Aorta (tissue), 5 donors: ENCODE measurements around the gene RNASE8. TPM values are rescaled to one million over a fixed set of nuclear protein-coding genes. Genes with fewer than 3 reads are reported as not detected.

Experiments
- ATAC-seq: fragments of 200-7000 bp; cut with Tn5 transposase; one replicate; pipeline ENCODE4 v1.9.1; 2022; ENCODE audit warnings: moderate library complexity; ENCODE audit not compliant: low FRiP score
- DNase-seq, 2 donors: peaks; one replicate each; pipeline ENCODE4 v3.0.0-alpha.2; 2020
- H3K27ac ChIP-seq, 2 donors: one replicate each; pipeline ENCODE4 v1.5.1; 2013; ENCODE audit warnings: low read length in 2 of 2, mild to moderate bottlenecking in 2 of 2, moderate library complexity in 2 of 2, control low read depth in 1 of 2, inconsistent platforms in 1 of 2, low read depth in 1 of 2
- H3K27me3 ChIP-seq, 2 donors: one replicate each; pipeline ENCODE4 v1.6.1; 2013; ENCODE audit warnings: control low read depth in 1 of 2, low read length in 1 of 2, mild to moderate bottlenecking in 1 of 2, moderate library complexity in 1 of 2; ENCODE audit not compliant: insufficient read depth in 2 of 2, control insufficient read depth in 1 of 2
- H3K36me3 ChIP-seq, 2 donors: one replicate each; pipeline ENCODE4 v1.6.1; 2013; ENCODE audit warnings: control low read depth in 1 of 2, low read length in 1 of 2, mild to moderate bottlenecking in 1 of 2; ENCODE audit not compliant: insufficient read depth in 2 of 2, control insufficient read depth in 1 of 2
- H3K4me1 ChIP-seq, 2 donors: one replicate each; pipeline ENCODE4 v1.6.1; 2013; ENCODE audit warnings: low read length in 2 of 2, control low read depth in 1 of 2, mild to moderate bottlenecking in 1 of 2, moderate library complexity in 1 of 2; ENCODE audit not compliant: insufficient read depth in 2 of 2, control insufficient read depth in 1 of 2
- H3K4me3 ChIP-seq, 2 donors: one replicate each; pipeline ENCODE4 v1.5.1; 2013; ENCODE audit warnings: low read length in 2 of 2, control low read depth in 1 of 2, mild to moderate bottlenecking in 1 of 2
- H3K9me3 ChIP-seq: one replicate; pipeline ENCODE4 v1.6.1; 2013; ENCODE audit warnings: mild to moderate bottlenecking, low read length; ENCODE audit not compliant: control insufficient read depth
- WGBS, 2 donors: extraction: QIAGEN DNeasy Blood & Tissue Kit; methylation state at CpG; one replicate each; pipeline ENCODE4 v1.1.7; 2013; 5-methylcytosine and 5-hydroxymethylcytosine counted together
- intact Hi-C, 2 donors: fragments of 100-400 bp; cut with DNase I; formaldehyde crosslinking; loops; one replicate each; pipeline versions ENCODE4 v1.14.2 to v1.15.0; 2022
- polyA plus RNA-seq, 2 donors: library from polyadenylated mRNA; stranded (reverse); fragments of 200-250 nt; gene quantifications; one replicate each; pipeline ENCODE4 v1.2.3, GENCODE V29; 2013
- total RNA-seq, 2 donors: library from RNA; stranded (reverse); fragmentation: NEBNext Ultra II Directional; extraction: Animal tissue kit (Norgen Biotek cat#: 25700); gene quantifications; one replicate each; pipeline ENCODE4 v1.2.1, GENCODE V29; 2021
- donor health status: healthy with polysubstance abuse.
- donor health status: Bipolar disorder and iron deficiency.
- donor health status: DM: no; HTN: no; CAD: no.
- donor health status: DM: no; HTN: no; CAD: no.
- donor health status: DM: yes; HTN: yes; CAD: no.

Gene RNASE8
- total and polyA plus RNA-seq, 4 donors, result 1.00 TPM; not detected in 3

DNA sequence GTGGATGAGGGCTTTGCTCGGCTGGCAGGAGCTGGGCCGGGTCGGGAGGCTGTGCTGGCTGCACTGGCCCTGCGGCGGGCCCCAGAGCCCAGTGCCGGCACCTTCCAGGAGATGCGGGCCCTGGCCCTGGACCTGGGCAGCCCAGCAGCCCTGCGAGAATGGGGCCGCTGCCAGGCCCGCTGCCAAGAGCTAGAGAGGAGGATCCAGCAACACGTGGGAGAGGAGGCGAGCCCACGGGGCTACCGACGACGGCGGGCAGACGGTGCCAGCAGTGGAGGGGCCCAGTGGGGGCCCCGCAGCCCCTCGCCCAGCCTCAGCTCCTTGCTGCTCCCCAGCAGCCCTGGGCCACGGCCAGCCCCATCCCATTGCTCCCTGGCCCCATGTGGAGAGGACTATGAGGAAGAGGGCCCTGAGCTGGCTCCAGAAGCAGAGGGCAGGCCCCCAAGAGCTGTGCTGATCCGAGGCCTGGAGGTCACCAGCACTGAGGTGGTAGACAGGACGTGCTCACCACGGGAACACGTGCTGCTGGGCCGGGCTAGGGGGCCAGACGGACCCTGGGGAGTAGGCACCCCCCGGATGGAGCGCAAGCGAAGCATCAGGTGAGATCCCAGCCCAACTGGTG, 24.0 kb downstream of the RNASE8 start:
- Histone ChIP-seq H3K36me3 (peaks cover 0 to 8% of the 10 kb centered on the region in 2 donors), H3K4me3 (no peak overlapping the region), H3K9me3 (no peaks in the 10 kb centered on the region), H3K27me3 (no peaks in the 10 kb centered on the region), H3K4me1 (no peaks in the 10 kb centered on the region), H3K27ac (no peak overlapping the region)
- WGBS, 2 donors, result 83% methylated on average over 30 of the region's 30 CpGs
- intact Hi-C loops, result no loop called here
- DNase-seq, result peak in 1 of 2 donors; percentile 70
- peak; percentile 13 for ATAC-seq

DNA sequence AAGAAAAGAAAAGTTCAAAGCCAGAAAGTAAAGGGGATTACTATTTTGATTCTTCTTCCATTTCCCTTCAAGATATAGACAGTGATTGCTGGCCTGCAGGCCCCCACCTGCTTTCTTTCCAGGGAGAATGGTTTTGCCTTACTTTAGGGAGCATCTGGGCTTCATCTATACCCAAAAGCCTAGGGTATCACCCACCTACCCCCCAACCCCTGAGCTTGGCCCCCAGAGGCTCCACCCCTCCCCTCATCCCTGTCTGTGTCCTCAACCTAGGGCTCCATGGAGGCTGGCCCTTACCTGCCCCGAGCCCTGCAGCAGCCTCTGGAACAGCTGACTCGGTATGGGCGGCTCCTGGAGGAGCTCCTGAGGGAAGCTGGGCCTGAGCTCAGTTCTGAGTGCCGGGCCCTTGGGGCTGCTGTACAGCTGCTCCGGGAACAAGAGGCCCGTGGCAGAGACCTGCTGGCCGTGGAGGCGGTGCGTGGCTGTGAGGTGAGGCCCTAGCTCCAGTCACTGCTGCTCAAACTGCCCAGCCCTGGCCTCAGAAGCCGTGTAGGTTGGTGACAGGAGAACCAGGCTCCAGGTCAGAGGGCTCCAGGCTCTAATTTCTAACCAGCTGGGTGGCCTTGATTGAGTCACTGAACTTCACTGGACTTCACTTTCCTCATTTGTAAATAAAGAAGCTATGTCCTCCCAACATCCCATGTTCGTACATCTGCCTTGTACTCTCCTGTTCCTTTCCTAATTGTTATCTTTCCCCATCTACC, 26.1 kb downstream of the RNASE8 start:
- Histone ChIP-seq H3K4me1 (no peaks in the 10 kb centered on the region), H3K9me3 (no peaks in the 10 kb centered on the region), H3K27me3 (no peaks in the 10 kb centered on the region), H3K36me3 (peaks cover 0 to 8% of the 10 kb centered on the region in 2 donors), H3K27ac (no peak overlapping the region), H3K4me3 (no peak overlapping the region)
- no peak for ATAC-seq
- WGBS, 2 donors, result 80 to 87% methylated on average over 11 of the region's 11 CpGs
- intact Hi-C loops, result no loop called here
- DNase-seq, result no peak

DNA sequence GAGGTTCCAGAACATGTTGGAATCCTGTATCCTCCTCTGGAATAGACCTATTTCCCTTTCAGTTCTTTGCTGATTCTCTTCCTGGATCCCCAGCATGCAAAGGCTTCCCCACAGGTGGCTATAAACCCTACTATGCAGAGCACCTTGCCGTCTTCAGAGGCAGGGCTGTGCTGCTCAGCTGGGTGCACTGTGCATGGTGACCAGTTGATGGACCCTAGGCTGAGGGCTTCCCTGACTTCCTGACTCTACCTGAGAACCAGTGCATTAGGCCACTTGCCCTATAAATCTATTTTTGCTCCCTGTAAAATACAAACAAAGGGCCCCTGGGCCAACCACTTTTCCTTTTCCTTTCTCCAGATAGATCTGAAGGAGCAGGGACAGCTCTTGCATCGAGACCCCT, 26.8 kb downstream of the RNASE8 start:
- WGBS, 2 donors, result 73 to 76% methylated on average over 2 of the region's 2 CpGs
- no peak for ATAC-seq
- H3K27me3 ChIP-seq, result no peaks in the 10 kb centered on the region
- no peak for DNase-seq
- H3K27ac ChIP-seq, result no peak overlapping the region
- no peak overlapping the region for H3K4me3 ChIP-seq
- no peaks in the 10 kb centered on the region for H3K4me1 ChIP-seq
- H3K9me3 ChIP-seq, result no peaks in the 10 kb centered on the region
- intact Hi-C loops, result no loop called here
- H3K36me3 ChIP-seq, result peaks cover 0 to 11% of the 10 kb centered on the region in 2 donors

DNA sequence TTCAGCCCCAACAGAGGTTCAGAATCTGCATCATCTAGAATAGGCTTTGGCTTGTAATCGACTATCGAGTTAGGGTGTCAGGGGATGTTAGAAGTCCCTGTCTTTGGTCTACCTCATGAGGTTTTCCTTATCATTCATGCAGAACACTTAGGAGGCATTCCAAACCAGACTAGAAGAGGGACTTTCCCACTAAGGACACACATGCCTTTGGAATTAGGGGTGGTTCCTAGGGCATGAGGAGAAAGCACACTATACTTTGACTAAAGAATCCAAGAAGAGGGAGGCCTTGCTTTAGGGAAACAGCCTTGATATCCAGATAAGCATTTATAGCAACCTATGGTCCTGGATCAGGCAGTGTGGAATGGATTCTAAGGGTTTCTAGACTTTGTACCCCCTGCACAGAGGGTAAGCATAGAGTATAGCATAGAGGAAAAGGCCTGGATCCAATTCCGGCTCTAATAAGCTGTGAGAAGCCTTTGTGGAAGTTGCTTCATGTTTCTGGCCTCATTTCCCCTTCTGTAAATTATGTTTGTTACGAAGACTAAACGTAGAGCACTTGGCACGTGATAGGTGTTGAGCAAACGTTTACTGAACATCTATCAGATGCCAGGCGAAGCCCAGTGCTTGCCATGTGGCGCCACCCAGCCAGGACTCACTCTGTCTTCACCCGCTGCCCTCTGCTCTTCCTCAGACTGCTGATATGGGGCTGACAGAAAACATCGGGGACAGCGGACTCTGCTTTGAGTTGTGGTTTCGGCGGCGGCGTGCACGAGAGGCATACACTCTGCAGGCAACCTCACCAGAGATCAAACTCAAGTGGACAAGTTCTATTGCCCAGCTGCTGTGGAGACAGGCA, 27.6 kb downstream of the RNASE8 start:
- H3K27ac ChIP-seq, result no peak overlapping the region
- no peaks in the 10 kb centered on the region for H3K9me3 ChIP-seq
- 75 to 81% methylated on average over 17 of the region's 17 CpGs for WGBS, 2 donors
- intact Hi-C loops, result no loop called here
- ATAC-seq (no peak), DNase-seq (peak in 1 of 2 donors; percentile 51)
- H3K4me1 ChIP-seq, result no peaks in the 10 kb centered on the region
- H3K36me3 ChIP-seq, result peaks cover 0 to 11% of the 10 kb centered on the region in 2 donors
- no peak overlapping the region for H3K4me3 ChIP-seq
- no peaks in the 10 kb centered on the region for H3K27me3 ChIP-seq

DNA sequence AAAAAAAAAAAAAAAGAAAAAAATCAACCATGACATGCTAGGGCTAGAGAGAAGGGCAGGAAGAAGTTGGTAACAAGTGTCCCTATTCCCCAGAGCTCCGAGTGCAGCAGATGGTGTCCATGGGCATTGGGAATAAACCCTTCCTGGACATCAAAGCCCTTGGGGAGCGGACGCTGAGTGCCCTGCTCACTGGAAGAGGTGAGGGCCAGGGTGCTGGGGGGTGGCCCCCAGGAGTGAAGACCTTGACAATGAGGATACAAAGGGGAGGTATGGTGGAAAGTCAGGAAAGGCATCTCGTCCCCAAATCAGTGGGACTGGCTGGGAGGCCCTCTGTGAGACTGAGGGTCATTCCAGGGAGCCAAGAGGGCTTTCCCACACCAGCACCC, 29.3 kb downstream of the RNASE8 start:
- H3K27ac ChIP-seq, result no peak overlapping the region
- H3K9me3 ChIP-seq, result no peaks in the 10 kb centered on the region
- DNase-seq (no peak), ATAC-seq (peak; percentile 6)
- no peak overlapping the region for H3K4me3 ChIP-seq
- H3K27me3 ChIP-seq, result no peaks in the 10 kb centered on the region
- H3K36me3 ChIP-seq, result peaks cover 0 to 13% of the 10 kb centered on the region in 2 donors
- WGBS, 2 donors, result 78 to 80% methylated on average over 4 of the region's 4 CpGs
- H3K4me1 ChIP-seq, result no peaks in the 10 kb centered on the region
- intact Hi-C loops, result no loop called here

DNA sequence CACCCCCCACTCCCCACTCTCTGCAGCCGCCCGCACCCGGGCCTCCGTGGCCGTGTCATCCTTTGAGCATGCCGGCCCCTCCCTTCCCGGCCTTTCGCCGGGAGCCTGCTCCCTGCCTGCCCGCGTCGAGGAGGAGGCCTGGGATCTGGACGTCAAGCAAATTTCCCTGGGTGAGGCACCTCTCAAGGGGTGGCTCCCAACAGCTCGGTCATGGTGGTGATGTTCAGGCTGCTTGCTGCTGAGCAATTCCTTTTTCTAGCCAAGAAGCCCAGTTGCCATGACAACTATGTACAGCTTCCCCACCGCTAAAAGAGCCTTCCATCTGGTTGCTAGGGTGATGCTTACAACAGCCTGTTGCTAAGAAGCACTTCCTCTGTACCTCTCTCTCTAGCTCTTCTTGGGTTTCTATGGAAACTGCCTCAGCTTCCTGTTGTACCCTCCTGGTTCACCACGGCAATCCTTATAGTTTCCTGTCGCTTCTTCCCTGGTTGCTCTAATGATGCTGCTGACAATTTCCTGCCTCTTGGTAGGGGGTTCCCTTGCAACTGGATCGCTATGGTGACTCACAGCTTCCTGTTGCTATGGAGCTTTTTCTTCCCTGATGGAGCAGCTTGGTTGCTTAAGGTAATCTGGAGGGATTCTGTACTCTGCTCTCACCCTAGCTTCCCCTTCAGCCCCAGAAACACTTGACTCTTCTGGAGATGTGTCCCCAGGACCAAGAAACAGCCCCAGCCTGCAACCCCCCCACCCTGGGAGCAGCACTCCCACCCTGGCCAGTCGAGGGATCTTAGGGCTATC, 29.9 kb downstream of the RNASE8 start:
- intact Hi-C loops, result no loop called here
- ATAC-seq, result peak; percentile 33
- Histone ChIP-seq H3K4me1 (no peaks in the 10 kb centered on the region), H3K27me3 (no peaks in the 10 kb centered on the region), H3K4me3 (no peak overlapping the region), H3K27ac (no peak overlapping the region), H3K36me3 (peaks cover 0 to 10% of the 10 kb centered on the region in 2 donors), H3K9me3 (no peaks in the 10 kb centered on the region)
- DNase-seq, result peak; percentile 66 to 85
- 28 to 29% methylated on average over 19 of the region's 19 CpGs for WGBS, 2 donors

DNA sequence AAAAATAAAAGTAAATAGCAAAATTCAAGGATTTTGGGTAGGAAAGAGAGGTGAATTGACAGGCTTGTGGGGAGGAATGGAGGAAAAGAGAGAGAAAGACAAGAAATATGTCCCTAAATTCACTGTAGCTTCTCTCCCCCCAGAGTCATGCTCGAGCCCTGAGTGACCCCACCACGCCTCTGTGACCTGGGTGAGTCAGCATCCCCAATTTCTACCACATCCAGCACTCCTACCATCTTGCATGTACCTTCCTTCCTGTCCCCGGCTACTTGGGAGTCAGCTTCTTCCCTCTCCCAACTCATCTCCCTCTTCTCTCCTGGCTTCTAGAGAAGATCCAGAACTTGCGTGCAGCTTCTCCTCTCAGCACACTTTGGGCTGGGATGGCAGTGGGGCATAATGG, 31.1 kb downstream of the RNASE8 start:
- WGBS, 2 donors, result 78% methylated on average over 4 of the region's 4 CpGs
- Histone ChIP-seq H3K4me3 (no peak overlapping the region), H3K9me3 (no peaks in the 10 kb centered on the region), H3K27me3 (no peaks in the 10 kb centered on the region), H3K27ac (no peak overlapping the region), H3K4me1 (no peaks in the 10 kb centered on the region), H3K36me3 (peaks cover 0 to 10% of the 10 kb centered on the region in 2 donors)
- no peak for ATAC-seq
- DNase-seq, result no peak
- intact Hi-C loops, result no loop called here

DNA sequence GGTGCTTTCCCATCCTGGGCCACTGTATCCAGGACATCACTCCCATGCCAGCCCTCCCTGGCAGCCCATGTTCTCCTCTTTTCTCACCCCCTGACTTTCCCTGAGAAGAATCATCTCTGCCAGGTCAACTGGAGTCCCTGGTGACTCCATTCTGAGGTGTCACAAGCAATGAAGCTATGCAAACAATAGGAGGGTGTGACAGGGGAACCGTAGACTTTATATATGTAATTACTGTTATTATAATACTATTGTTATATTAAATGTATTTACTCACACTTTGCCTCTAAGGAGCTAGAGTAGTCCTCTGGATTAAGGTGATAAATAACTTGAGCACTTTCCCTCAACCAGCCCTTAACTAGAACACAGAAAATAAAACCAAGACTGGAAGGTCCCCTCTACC, 31.6 kb downstream of the RNASE8 start:
- ATAC-seq, result no peak
- Histone ChIP-seq H3K4me1 (no peaks in the 10 kb centered on the region), H3K4me3 (no peak overlapping the region), H3K9me3 (no peaks in the 10 kb centered on the region), H3K27me3 (no peaks in the 10 kb centered on the region), H3K27ac (no peak overlapping the region), H3K36me3 (peaks cover 0 to 10% of the 10 kb centered on the region in 2 donors)
- intact Hi-C loops, result no loop called here
- 48 to 49% methylated on average over 1 of the region's 1 CpG for WGBS, 2 donors
- DNase-seq, result no peak
